Lower leg skin (tissue), 3 donors: ENCODE results near the gene TMTC2.

ENCODE experiments used
- POLR2A ChIP-seq, 2 donors: fragments of 450-650 bp; IDR thresholded peaks; one replicate each; pipeline ENCODE4 v1.6.1; 2016 to 2017; ENCODE audit warnings: antibody characterized with exemption in 2 of 2, mild to moderate bottlenecking in 1 of 2, moderate library complexity in 1 of 2
- TF ChIP-seq, protein P1 (sequence below), 3 donors: fragments of 450-650 bp; IDR thresholded peaks; one replicate each; pipeline ENCODE4 v1.5.1; 2016; ENCODE audit warnings: antibody characterized with exemption in 3 of 3, mild to moderate bottlenecking in 3 of 3, moderate library complexity in 2 of 3

DNA sequence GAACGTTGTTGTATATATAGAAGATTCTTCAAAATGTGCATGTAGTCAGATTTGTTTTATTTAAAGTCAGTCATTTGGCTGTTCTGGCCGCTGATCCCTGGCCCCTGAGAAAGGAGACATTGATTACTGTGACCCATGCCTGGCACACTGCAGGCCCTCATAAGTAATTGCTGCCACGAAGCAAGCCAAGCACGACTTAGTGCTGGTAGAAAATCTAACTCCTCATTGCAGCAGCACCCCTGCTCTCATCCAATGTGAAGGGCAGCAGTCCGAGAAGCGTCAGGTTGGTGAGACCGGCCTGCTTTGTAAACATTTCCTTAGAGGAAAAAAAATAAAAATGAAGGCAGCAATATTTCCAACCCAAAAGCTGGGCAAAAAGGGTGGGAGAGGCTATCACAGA is 22.8 kb upstream of the TMTC2 start:
- no peak for TF ChIP-seq POLR2A (IDR thresholded peaks at IDR 0.05)
- TF ChIP-seq, protein P1, sequence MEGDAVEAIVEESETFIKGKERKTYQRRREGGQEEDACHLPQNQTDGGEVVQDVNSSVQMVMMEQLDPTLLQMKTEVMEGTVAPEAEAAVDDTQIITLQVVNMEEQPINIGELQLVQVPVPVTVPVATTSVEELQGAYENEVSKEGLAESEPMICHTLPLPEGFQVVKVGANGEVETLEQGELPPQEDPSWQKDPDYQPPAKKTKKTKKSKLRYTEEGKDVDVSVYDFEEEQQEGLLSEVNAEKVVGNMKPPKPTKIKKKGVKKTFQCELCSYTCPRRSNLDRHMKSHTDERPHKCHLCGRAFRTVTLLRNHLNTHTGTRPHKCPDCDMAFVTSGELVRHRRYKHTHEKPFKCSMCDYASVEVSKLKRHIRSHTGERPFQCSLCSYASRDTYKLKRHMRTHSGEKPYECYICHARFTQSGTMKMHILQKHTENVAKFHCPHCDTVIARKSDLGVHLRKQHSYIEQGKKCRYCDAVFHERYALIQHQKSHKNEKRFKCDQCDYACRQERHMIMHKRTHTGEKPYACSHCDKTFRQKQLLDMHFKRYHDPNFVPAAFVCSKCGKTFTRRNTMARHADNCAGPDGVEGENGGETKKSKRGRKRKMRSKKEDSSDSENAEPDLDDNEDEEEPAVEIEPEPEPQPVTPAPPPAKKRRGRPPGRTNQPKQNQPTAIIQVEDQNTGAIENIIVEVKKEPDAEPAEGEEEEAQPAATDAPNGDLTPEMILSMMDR (IDR thresholded peaks at IDR 0.05): no peak
